ENCODE measurements around the gene KCNK3. TPM values are rescaled to one million over a fixed set of nuclear protein-coding genes. Genes with fewer than 3 reads are reported as not detected.
A peak's percentile ranks its signal among the peaks of the same experiment; 100 is the strongest.

Gene KCNK3
- total and polyA plus RNA-seq, 2 donors from 2014 or later = 2.1 to 8.1 TPM

- intact Hi-C loops (cut with DNase I) = no loop called here
- no peak for FAIRE-seq
- H3K9me3 ChIP-seq (ENCODE audit: control insufficient read depth in 2 of 3, insufficient read depth in 1 of 3, low read length in 3 of 3) = no peaks in the 10 kb centered on the region
These were observed 42.6 kb downstream of the KCNK3 start for GRCh38 chr2:26735097-26735496.

GRCh38 chr2:26735883-26736588 is 43.5 kb downstream of the KCNK3 start:
- peak in 1 of 5 donors; percentile 56 for DNase-seq
- Histone ChIP-seq H3K27ac (ENCODE audit: low read depth in 2 of 2, low read length in 2 of 2) (no peak overlapping the region), H3K27me3 (ENCODE audit: control insufficient read depth, insufficient read depth, low read length) (no peaks in the 10 kb centered on the region), H3K4me3 (ENCODE audit: low read length in 3 of 3) (no peak overlapping the region), H3K9ac (ENCODE audit: low read length in 3 of 3) (no peak overlapping the region), H3K4me1 (ENCODE audit: control insufficient read depth in 2 of 3, insufficient read depth in 2 of 3, low read depth in 1 of 3, low read length in 3 of 3) (peaks cover 0 to 3% (median 0%) of the 10 kb centered on the region in 3 donors), H3K36me3 (ENCODE audit: control insufficient read depth in 2 of 3, insufficient read depth in 3 of 3, low read length in 3 of 3) (no peaks in the 10 kb centered on the region), H3K9me3 (ENCODE audit: control insufficient read depth in 2 of 3, insufficient read depth in 1 of 3, low read length in 3 of 3) (no peaks in the 10 kb centered on the region)
- no peak for TF ChIP-seq CTCF (IDR thresholded peaks at IDR 0.05; ENCODE audit: borderline replicate concordance, extremely low read depth, insufficient read depth)
- intact Hi-C loops (cut with DNase I) = no loop called here
- no peak for FAIRE-seq

More at GRCh38 chr2:26735097-26735496, 42.6 kb downstream of the KCNK3 start:
- Histone ChIP-seq H3K27ac (ENCODE audit: low read depth in 2 of 2, low read length in 2 of 2) (no peak overlapping the region), H3K9ac (ENCODE audit: low read length in 3 of 3) (no peak overlapping the region), H3K4me3 (ENCODE audit: low read length in 3 of 3) (no peak overlapping the region), H3K27me3 (ENCODE audit: control insufficient read depth, insufficient read depth, low read length) (no peaks in the 10 kb centered on the region), H3K36me3 (ENCODE audit: control insufficient read depth in 2 of 3, insufficient read depth in 3 of 3, low read length in 3 of 3) (no peaks in the 10 kb centered on the region), H3K4me1 (ENCODE audit: control insufficient read depth in 2 of 3, insufficient read depth in 2 of 3, low read depth in 1 of 3, low read length in 3 of 3) (peaks cover 0 to 3% (median 0%) of the 10 kb centered on the region in 3 donors)
- DNase-seq = no peak
- TF ChIP-seq CTCF (IDR thresholded peaks at IDR 0.05; ENCODE audit: borderline replicate concordance, extremely low read depth, insufficient read depth) = no peak

- no peak overlapping the region for H3K9ac ChIP-seq (ENCODE audit: low read length in 3 of 3)
- intact Hi-C loops (cut with DNase I) = no loop called here
- no peak for FAIRE-seq
These were observed 44.7 kb downstream of the KCNK3 start for GRCh38 chr2:26737221-26737620.

More at GRCh38 chr2:26737221-26737620, 44.7 kb downstream of the KCNK3 start:
- Histone ChIP-seq H3K27ac (ENCODE audit: low read depth in 2 of 2, low read length in 2 of 2) (no peak overlapping the region), H3K4me1 (ENCODE audit: control insufficient read depth in 2 of 3, insufficient read depth in 2 of 3, low read depth in 1 of 3, low read length in 3 of 3) (peaks cover 0 to 3% (median 0%) of the 10 kb centered on the region in 3 donors), H3K36me3 (ENCODE audit: control insufficient read depth in 2 of 3, insufficient read depth in 3 of 3, low read length in 3 of 3) (no peaks in the 10 kb centered on the region), H3K4me3 (ENCODE audit: low read length in 3 of 3) (no peak overlapping the region), H3K27me3 (ENCODE audit: control insufficient read depth, insufficient read depth, low read length) (no peaks in the 10 kb centered on the region), H3K9me3 (ENCODE audit: control insufficient read depth in 2 of 3, insufficient read depth in 1 of 3, low read length in 3 of 3) (no peaks in the 10 kb centered on the region)
- no peak for TF ChIP-seq CTCF (IDR thresholded peaks at IDR 0.05; ENCODE audit: borderline replicate concordance, extremely low read depth, insufficient read depth)
- DNase-seq = no peak
